ENCODE results near the gene SLC22A25.

SLC22A25 gene

GRCh38 chr11:63274776-63275175 is 31.4 kb upstream of the SLC22A25 start:
- DNase-seq, result no peak
- no peak for TF ChIP-seq CTCF (IDR thresholded peaks at IDR 0.05; ENCODE audit: low read length)
- TF ChIP-seq EZH2phosphoT487 (IDR thresholded peaks at IDR 0.05; ENCODE audit: low read length), result no peak
- no peak for TF ChIP-seq EZH2 (optimal IDR thresholded peaks at IDR 0.05; ENCODE audit: low read depth, low read length)
- Histone ChIP-seq H3K27ac (ENCODE audit: low read length) (no peak overlapping the region), H3K4me3 (ENCODE audit: low read length) (no peak overlapping the region), H3K9ac (ENCODE audit: low read length) (no peak overlapping the region), H3K9me2 (replicated peaks; ENCODE audit: insufficient read depth, low read length) (no peaks in the 10 kb centered on the region), H2AFZ (ENCODE audit: low read length) (no peak overlapping the region), H3K79me2 (ENCODE audit: low read length) (no peaks in the 10 kb centered on the region), H3K4me2 (ENCODE audit: low read depth, low read length) (no peak overlapping the region), H3K4me1 (ENCODE audit: low read length) (no peaks in the 10 kb centered on the region), H4K20me1 (ENCODE audit: insufficient read depth, low read length) (no peaks in the 10 kb centered on the region), H3K27me3 (replicated peaks; ENCODE audit: insufficient read depth, low read length) (no peaks in the 10 kb centered on the region), H3F3A (ENCODE audit: insufficient read depth, low read length) (no peaks in the 10 kb centered on the region), H3K9me3 (replicated peaks; ENCODE audit: insufficient read depth, low read length) (no peaks in the 10 kb centered on the region), H3K36me3 (replicated peaks; ENCODE audit: insufficient read depth, low read length) (no peaks in the 10 kb centered on the region)

GRCh38 chr11:63273685-63274084 is 30.3 kb upstream of the SLC22A25 start:
- H3F3A ChIP-seq (ENCODE audit: insufficient read depth, low read length), result no peaks in the 10 kb centered on the region
- no peaks in the 10 kb centered on the region for H3K9me2 ChIP-seq (replicated peaks; ENCODE audit: insufficient read depth, low read length)
- H3K9ac ChIP-seq (ENCODE audit: low read length), result no peak overlapping the region
- no peaks in the 10 kb centered on the region for H3K79me2 ChIP-seq (ENCODE audit: low read length)
- H3K4me1 ChIP-seq (ENCODE audit: low read length), result no peaks in the 10 kb centered on the region
- TF ChIP-seq EZH2 (optimal IDR thresholded peaks at IDR 0.05; ENCODE audit: low read depth, low read length), result no peak
- TF ChIP-seq EZH2phosphoT487 (IDR thresholded peaks at IDR 0.05; ENCODE audit: low read length), result no peak
- TF ChIP-seq CTCF (IDR thresholded peaks at IDR 0.05; ENCODE audit: low read length), result no peak
- H3K4me2 ChIP-seq (ENCODE audit: low read depth, low read length), result no peak overlapping the region
- no peak overlapping the region for H3K4me3 ChIP-seq (ENCODE audit: low read length)
- DNase-seq, result no peak
- no peaks in the 10 kb centered on the region for H3K36me3 ChIP-seq (replicated peaks; ENCODE audit: insufficient read depth, low read length)
- H3K9me3 ChIP-seq (replicated peaks; ENCODE audit: insufficient read depth, low read length), result no peaks in the 10 kb centered on the region
- H4K20me1 ChIP-seq (ENCODE audit: insufficient read depth, low read length), result no peaks in the 10 kb centered on the region
- H3K27ac ChIP-seq (ENCODE audit: low read length), result no peak overlapping the region
- H2AFZ ChIP-seq (ENCODE audit: low read length), result no peak overlapping the region
- H3K27me3 ChIP-seq (replicated peaks; ENCODE audit: insufficient read depth, low read length), result no peaks in the 10 kb centered on the region

- H3K4me3 ChIP-seq (ENCODE audit: low read length), result no peak overlapping the region
- no peak overlapping the region for H3K9ac ChIP-seq (ENCODE audit: low read length)
- no peaks in the 10 kb centered on the region for H3K9me2 ChIP-seq (replicated peaks; ENCODE audit: insufficient read depth, low read length)
- DNase-seq, result no peak
- H3F3A ChIP-seq (ENCODE audit: insufficient read depth, low read length), result no peaks in the 10 kb centered on the region
- TF ChIP-seq EZH2phosphoT487 (IDR thresholded peaks at IDR 0.05; ENCODE audit: low read length) (no peak), CTCF (IDR thresholded peaks at IDR 0.05; ENCODE audit: low read length) (no peak), EZH2 (optimal IDR thresholded peaks at IDR 0.05; ENCODE audit: low read depth, low read length) (no peak)
- H3K79me2 ChIP-seq (ENCODE audit: low read length), result no peaks in the 10 kb centered on the region
- H3K27me3 ChIP-seq (replicated peaks; ENCODE audit: insufficient read depth, low read length), result no peaks in the 10 kb centered on the region
- H3K9me3 ChIP-seq (replicated peaks; ENCODE audit: insufficient read depth, low read length), result no peaks in the 10 kb centered on the region
- H2AFZ ChIP-seq (ENCODE audit: low read length), result no peak overlapping the region
- no peaks in the 10 kb centered on the region for H3K4me1 ChIP-seq (ENCODE audit: low read length)
- no peak overlapping the region for H3K4me2 ChIP-seq (ENCODE audit: low read depth, low read length)
- no peak overlapping the region for H3K27ac ChIP-seq (ENCODE audit: low read length)
- no peaks in the 10 kb centered on the region for H4K20me1 ChIP-seq (ENCODE audit: insufficient read depth, low read length)
- no peaks in the 10 kb centered on the region for H3K36me3 ChIP-seq (replicated peaks; ENCODE audit: insufficient read depth, low read length)
Observed at GRCh38 chr11:63262547-63262946, 19.1 kb upstream of the SLC22A25 start.

Data from MM.1S (cell line).